Measurements from ENCODE around the gene TRABD2B. TPM values are rescaled to one million over a fixed set of nuclear protein-coding genes. Genes with fewer than 3 reads are reported as not detected.
A peak's percentile ranks its signal among the peaks of the same experiment; 100 is the strongest.

TRABD2B gene
- total RNA-seq, 4 donors from 2014 or later, result 0.63 to 3.1 (median 1.7) TPM

DNA sequence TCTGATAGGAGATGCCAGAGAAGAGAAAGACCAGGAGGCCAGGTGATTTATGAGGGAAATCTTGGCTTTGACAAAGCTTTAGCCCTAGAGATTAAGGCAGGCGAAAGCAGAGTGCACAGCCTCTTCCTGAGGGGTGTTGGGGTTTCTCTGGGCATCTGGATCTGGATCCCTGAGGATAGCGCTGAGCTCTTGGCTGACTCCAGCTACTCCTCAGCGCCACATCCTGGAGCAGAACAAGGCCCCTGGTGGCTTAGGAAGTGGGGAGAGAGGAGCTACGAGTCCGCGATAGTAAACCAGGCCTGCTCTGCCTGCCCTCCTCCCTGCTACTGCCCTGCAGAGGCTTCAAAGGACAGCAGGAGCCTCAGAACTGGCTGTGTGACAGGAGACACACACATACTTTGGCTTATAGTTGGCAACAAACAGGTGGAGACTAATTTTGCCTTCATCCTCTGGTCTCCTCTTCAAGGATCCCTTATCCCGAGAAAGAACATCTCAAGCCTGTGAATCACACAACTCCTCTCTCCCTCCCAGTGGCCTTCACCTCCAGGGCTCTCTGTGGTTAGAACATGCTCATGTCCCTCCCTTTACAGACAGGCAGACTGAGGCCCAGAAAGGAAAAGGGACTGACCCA is 66.9 kb downstream of the TRABD2B start:
- 72 to 73% methylated on average over 7 of the region's 7 CpGs for WGBS, 2 donors
- intact Hi-C loops (cut with DNase I; ENCODE audit: low total_unique reads), result no loop called here

DNA sequence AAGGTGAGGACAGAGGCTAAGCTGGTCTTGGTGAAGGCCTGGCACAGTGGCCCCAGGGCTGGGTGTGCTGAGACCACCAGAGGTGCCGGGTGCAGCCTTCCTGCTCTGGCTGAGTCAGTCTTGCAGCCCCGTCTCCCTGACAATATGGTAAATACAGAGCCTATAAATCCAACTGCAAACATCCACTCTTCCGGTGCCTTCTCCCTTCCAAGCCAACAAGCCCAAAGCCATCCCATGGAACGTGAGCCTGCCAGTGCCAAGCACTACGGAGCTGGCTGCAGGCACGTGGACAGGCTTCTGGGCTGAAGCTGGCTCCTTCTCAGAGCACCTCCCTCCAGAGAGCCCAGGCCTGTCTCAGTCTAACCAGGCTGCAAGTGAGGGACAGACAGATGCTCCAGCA is 70.0 kb downstream of the TRABD2B start:
- DNase-seq (ENCODE audit: low spot score in 2 of 2), result peak in 1 of 2 donors; percentile 42
- H3K4me3 ChIP-seq (ENCODE audit: low read depth, poor library complexity, severe bottlenecking), result no peak overlapping the region
- WGBS, 2 donors, result 37 to 41% methylated on average over 6 of the region's 6 CpGs
- intact Hi-C loops (cut with DNase I; ENCODE audit: low total_unique reads), result no loop called here
- TF ChIP-seq POLR2A (IDR thresholded peaks at IDR 0.05), result no peak
- TF ChIP-seq, protein P1, sequence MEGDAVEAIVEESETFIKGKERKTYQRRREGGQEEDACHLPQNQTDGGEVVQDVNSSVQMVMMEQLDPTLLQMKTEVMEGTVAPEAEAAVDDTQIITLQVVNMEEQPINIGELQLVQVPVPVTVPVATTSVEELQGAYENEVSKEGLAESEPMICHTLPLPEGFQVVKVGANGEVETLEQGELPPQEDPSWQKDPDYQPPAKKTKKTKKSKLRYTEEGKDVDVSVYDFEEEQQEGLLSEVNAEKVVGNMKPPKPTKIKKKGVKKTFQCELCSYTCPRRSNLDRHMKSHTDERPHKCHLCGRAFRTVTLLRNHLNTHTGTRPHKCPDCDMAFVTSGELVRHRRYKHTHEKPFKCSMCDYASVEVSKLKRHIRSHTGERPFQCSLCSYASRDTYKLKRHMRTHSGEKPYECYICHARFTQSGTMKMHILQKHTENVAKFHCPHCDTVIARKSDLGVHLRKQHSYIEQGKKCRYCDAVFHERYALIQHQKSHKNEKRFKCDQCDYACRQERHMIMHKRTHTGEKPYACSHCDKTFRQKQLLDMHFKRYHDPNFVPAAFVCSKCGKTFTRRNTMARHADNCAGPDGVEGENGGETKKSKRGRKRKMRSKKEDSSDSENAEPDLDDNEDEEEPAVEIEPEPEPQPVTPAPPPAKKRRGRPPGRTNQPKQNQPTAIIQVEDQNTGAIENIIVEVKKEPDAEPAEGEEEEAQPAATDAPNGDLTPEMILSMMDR (IDR thresholded peaks at IDR 0.05), result no peak

More for the DNA sequence above, 66.9 kb downstream of the TRABD2B start:
- TF ChIP-seq, protein P1 (IDR thresholded peaks at IDR 0.05), result no peak
- TF ChIP-seq POLR2A (IDR thresholded peaks at IDR 0.05), result no peak
- no peak overlapping the region for H3K4me3 ChIP-seq (ENCODE audit: low read depth, poor library complexity, severe bottlenecking)
- DNase-seq (ENCODE audit: low spot score in 2 of 2), result no peak

DNA sequence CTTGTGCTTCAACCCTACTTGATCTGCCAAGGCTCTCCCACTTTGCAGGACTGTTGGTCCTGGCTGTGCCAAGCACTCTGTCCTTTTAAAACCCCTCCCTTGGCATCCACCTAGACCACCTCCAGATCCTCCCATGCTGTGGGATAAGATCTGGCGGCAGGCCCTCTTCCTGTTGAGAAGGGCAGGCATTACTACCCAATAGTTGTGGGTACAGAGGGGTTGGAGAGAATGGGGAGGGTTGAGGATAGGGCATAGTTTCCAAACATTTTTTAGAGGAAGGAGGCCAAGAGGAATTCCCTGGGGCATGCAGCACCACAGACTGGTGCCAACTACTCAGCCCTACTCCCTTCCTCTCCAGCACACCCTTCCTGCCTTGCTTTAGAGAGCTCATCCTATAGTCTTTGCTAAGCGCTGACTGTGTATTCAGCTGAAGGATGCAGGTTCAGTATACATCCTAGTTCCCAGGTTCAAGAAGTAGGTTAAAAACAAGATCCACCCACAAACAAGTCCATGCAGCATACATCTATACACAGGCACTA is 70.7 kb downstream of the TRABD2B start:
- WGBS, 2 donors, result 25 to 33% methylated on average over 2 of the region's 2 CpGs
- no peak for TF ChIP-seq POLR2A (IDR thresholded peaks at IDR 0.05)
- TF ChIP-seq, protein P1 (IDR thresholded peaks at IDR 0.05), result no peak
- DNase-seq (ENCODE audit: low spot score in 2 of 2), result no peak
- intact Hi-C loops (cut with DNase I; ENCODE audit: low total_unique reads), result no loop called here
- no peak overlapping the region for H3K4me3 ChIP-seq (ENCODE audit: low read depth, poor library complexity, severe bottlenecking)

DNA sequence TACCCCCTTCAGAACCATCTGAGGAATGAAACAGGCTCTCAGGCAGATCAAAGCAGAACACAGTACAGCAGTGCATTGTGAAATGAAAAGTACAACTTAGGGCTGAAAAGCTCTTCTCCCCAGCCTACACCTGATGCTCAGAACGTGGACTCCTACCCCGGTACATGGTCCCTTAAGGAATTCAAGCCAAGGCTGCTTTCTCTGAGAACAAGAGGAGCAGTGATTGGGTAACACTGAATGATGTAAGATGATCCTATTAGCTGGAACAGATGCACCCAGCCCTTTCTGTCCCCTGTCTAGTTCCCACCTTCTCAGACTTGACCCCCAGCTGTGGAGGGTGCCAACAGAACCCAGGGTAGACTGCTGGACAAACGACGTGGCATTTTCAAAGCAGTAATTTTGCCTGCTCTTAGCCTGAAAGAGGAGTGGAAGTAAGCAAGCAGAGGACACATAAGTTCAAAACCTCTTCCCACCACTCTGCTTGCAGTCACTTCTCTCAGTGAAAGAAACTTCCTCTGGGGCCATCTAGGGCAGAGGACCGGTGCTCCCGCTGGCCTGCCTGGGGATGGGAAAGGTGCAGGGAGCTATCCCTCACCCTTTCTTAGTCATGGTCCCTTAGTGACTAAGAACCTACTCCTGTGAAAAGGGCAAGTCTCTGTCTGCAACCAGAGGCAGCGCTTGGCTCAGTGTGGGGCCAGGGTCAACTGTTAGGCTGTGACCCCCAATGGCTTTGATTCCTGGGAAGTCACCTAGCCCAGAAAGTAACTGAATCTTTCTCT is 72.7 kb downstream of the TRABD2B start:
- intact Hi-C loops (cut with DNase I; ENCODE audit: low total_unique reads), result no loop called here
- TF ChIP-seq, protein P1 (IDR thresholded peaks at IDR 0.05), result no peak
- TF ChIP-seq POLR2A (IDR thresholded peaks at IDR 0.05), result no peak
- 82 to 85% methylated on average over 7 of the region's 7 CpGs for WGBS, 2 donors
- DNase-seq (ENCODE audit: low spot score in 2 of 2), result no peak
- H3K4me3 ChIP-seq (ENCODE audit: low read depth, poor library complexity, severe bottlenecking), result no peak overlapping the region

DNA sequence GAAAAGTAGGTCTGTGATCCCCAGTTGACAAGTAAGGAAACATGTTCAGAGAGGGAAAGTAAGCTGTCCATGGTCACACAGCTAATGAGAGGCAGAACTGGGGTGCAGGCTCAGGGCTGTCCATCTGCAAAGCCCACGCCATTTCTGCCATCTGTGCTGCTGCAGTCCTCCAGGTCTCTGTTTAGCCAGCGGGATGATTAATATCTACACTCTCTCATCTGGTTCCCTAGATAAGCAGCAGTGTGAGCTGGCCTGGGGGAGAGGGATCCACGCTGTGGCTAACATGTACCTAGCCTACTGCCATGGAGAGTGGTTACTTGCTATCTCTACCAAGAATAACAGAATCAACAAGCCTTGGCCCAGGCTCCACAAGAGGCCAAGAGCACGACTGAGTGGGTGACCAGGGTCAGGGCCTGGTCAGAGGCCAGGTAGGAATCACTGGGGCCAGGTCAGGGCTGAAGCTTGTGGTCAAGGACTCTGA is 75.2 kb downstream of the TRABD2B start:
- WGBS, 2 donors, result 81 to 89% methylated on average over 4 of the region's 4 CpGs
- TF ChIP-seq, protein P1 (IDR thresholded peaks at IDR 0.05), result no peak
- TF ChIP-seq POLR2A (IDR thresholded peaks at IDR 0.05), result no peak
- DNase-seq (ENCODE audit: low spot score in 2 of 2), result no peak
- intact Hi-C loops (cut with DNase I; ENCODE audit: low total_unique reads), result no loop called here
- H3K4me3 ChIP-seq (ENCODE audit: low read depth, poor library complexity, severe bottlenecking), result no peak overlapping the region

All from lower leg skin (tissue), 4 donors.